Cardiac septum (tissue), 1 donor: ENCODE data around the gene MXI1. TPM values are rescaled to one million over a fixed set of nuclear protein-coding genes. Genes with fewer than 3 reads are reported as not detected.
"Not testable (repeated sequence)": the region's sequence is repeated elsewhere in the genome, so short reads cannot be mapped to it uniquely, and the experiment has no call there.

ENCODE experiments used
- DNase-seq: peaks from one replicate; pipeline ENCODE4 v3.0.0-alpha.2; 2020; ENCODE audit warnings: low spot score
- intact Hi-C: fragments of 100-400 bp; cut with DNase I; formaldehyde crosslinking; loops from one replicate; pipeline ENCODE4 v1.14.0; 2022
- total RNA-seq: library from RNA; stranded (reverse); fragmentation: NEBNext Ultra II Directional; extraction: Animal tissue kit (Norgen Biotek cat#: 25700); gene quantifications from one replicate; pipeline ENCODE4 v1.2.1, GENCODE V29; 2021
- donor health status: DM: no; HTN: no; CAD: no.

MXI1 gene
- total RNA-seq, 1 donor from 2014 or later: 59.2 TPM

- peak; percentile 82 for DNase-seq
- intact Hi-C loops: loop anchor here (2.0 kb wide), 1 partner anchor 30 kb away; the partner anchor contains the start of gene MXI1
Observed at GRCh38 chr10:110176141-110177030, 31.0 kb upstream of the MXI1 start.

DNA sequence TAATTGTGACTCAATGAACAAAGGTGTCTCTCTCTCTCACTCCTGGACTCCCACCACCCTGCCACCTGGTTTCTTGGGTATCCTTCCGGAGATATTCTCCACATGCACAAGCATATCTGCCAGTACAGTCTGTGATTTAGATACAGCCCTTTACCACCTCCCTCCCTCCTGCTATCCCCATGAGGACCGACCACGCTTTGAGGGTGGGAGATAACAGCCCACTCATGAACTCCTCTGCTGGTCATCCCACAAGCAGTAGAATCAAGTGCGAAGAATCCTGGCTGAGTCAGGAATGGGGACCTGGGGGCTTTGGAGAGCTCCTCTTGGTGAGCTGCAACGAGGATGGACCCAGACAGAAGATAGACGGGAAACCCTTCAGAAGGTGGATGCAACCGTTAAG is 28.2 kb upstream of the MXI1 start:
- intact Hi-C loops: no loop called here
- no peak for DNase-seq

GRCh38 chr10:110181451-110181850 is 26.0 kb upstream of the MXI1 start:
- no peak for DNase-seq
- intact Hi-C loops: no loop called here

GRCh38 chr10:110181911-110182310 is 25.5 kb upstream of the MXI1 start:
- DNase-seq: no peak
- intact Hi-C loops: no loop called here

- no peak for DNase-seq
- intact Hi-C loops: no loop called here
Observed at GRCh38 chr10:110184398-110184797, 23.0 kb upstream of the MXI1 start.

GRCh38 chr10:110185646-110186182 is 21.7 kb upstream of the MXI1 start:
- intact Hi-C loops, DNase-seq: not testable (repeated sequence)

DNA sequence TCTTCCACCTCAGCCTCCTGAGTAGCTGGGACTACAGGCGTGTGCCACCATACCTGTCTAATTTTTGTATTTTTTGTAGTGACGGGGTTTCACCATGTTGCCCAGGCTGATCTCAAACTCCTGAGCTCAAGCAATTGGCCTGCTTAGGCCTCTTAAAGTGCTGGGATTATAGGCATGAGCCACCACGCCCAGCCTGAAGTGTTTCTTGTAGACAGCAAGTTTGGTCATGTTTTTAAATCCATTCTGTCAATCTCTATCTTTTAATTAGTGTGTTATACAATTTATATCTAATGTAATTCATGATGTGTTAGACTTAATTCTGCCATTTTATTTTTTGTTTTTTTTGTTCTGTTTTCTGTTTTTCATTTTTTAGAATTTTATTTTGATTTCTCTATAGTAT is 17.2 kb upstream of the MXI1 start:
- intact Hi-C loops: no loop called here
- no peak for DNase-seq

GRCh38 chr10:110192552-110192951 is 14.9 kb upstream of the MXI1 start:
- no peak for DNase-seq
- intact Hi-C loops: no loop called here

DNA sequence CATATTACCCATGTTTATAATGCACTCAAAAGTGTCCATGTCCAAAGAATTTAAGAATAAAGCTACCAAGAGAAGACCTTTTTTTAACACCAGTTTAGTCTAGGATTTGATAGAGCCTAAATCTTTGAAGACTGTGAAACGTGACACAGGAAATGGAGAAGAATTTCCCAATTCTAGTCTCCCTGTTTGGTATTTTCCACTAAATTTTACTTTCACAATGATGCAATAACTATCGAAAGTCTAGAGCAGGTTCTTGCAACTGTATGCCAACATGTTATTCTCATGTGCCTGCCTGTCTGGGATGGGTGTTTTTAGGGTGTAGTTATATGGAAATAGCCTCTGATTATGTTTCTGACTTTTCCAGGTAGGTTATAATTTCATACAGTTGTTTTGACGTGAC is 6.9 kb upstream of the MXI1 start:
- DNase-seq: no peak
- intact Hi-C loops: no loop called here

GRCh38 chr10:110201046-110201445 is 6.4 kb upstream of the MXI1 start:
- intact Hi-C loops, DNase-seq: not testable (repeated sequence)

DNA sequence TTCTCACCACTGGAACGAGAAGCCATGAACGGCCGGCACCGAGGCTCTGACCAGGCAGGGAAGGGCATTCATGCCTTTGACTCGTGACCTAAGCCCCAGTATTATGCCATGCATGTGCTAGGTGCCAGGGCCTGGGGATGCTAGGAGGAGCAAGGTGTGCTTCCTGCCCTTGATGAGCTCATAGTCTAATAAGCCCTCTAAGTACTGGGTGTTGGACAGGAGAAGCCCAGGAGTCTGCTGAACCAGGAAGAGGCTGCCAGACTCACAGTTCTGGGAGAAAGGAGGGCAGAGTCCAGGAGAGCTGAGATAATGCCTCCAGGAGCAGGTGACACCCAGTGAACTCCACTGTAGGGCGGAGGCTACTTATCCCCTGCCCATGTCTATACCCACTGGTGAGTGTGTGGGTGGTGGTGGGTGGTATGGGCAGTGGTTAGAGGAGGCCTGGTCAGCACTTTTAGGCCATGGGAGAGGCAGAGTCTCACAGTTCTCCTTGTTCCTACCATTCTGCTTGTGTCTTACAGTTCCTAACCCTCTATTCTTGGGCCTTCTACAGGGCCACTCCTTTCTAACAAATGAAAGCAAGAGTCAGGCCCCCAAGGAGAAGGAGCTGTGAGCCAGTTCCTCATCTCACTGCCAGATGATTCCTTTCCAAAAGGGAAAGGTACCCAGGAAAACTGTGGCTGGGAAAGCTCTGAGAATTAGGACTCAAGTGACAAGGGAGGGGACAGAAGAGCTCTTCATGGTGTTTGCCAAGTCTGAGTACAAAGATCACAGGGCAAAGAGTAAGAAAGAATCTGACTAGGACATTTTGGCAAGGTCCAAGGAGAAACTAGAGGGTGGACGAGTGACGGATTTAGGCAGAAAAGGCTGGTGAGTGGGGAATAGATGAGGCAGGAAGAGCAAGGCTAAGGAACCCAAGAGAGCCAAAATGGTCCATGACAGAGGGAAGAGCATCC is 3.6 kb upstream of the MXI1 start:
- no peak for DNase-seq
- intact Hi-C loops: no loop called here

DNA sequence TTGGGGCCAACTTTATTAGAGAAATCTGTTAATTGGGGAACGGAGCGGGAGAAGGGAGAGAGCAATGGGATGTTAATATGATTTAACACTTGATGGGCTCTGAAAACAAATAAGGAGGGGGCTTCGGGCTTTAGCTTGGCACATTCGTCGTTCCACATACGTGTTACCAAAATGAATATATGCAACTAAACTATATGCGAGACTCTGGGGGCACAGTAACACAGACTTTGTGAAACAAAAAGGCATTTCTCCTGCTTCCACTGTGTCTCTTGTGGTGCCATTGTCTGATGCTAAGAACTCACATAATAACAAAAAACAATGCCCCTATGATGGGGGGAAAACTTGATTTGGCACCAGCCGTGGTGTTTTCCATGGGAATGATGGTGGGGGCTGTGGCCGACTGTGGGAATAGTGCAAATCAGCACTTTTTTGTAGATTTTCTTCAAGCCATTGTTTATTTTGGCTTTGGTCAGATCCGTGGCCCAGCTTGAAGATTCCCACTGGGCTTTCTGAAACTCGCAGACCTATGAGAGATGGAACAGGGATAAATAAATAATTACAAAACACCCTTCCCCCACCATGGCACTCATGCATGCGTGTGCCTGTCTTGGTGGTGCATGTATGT is 2.2 kb upstream of the MXI1 start:
- intact Hi-C loops: loop anchor here (5.0 kb wide), 2 partner anchors 63 to 308 kb away; no protein-coding TSS in a partner anchor
- DNase-seq: no peak

DNA sequence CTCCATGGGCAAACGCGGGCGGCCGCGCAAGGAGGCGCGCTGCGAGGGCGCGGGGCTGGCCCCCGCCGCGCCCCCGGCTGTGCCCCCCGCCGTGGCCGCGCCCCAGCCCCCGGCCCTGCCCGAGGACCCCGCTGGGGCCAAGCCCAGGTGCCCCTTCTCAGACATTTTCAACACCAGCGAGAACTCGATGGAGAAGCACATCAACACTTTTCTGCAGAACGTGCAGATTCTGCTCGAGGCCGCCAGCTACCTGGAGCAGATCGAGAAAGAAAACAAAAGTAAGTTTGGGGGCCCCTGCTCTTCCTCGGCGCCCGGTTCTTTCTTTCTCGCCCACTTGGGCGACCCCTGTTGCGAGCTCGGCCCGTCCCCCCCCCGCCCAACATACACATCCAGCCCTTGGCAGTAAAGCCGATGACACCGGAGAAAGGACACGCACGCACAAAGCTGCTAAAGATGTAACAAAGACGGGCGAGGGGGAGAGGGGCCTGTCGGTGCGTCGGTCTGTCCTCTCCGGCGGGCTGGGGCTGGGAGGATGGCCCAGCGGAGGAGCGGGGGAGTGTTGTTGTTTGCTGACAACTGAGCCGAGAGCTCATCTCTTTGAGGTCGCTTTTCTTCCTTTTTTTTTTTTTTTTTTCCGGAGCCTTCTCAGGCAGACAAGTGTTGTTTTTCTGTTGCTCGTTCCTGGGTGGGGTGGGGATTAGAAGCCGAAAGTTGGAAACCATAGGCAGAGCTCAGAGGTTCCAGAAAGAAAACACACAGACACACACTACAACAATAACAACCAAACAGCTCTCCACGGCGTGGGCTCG is 604 bp downstream of the MXI1 start:
- intact Hi-C loops: loop anchor here (2.0 to 5.0 kb wide), 4 partner anchors 31 to 311 kb away; no protein-coding TSS in a partner anchor
- DNase-seq: no peak

DNA sequence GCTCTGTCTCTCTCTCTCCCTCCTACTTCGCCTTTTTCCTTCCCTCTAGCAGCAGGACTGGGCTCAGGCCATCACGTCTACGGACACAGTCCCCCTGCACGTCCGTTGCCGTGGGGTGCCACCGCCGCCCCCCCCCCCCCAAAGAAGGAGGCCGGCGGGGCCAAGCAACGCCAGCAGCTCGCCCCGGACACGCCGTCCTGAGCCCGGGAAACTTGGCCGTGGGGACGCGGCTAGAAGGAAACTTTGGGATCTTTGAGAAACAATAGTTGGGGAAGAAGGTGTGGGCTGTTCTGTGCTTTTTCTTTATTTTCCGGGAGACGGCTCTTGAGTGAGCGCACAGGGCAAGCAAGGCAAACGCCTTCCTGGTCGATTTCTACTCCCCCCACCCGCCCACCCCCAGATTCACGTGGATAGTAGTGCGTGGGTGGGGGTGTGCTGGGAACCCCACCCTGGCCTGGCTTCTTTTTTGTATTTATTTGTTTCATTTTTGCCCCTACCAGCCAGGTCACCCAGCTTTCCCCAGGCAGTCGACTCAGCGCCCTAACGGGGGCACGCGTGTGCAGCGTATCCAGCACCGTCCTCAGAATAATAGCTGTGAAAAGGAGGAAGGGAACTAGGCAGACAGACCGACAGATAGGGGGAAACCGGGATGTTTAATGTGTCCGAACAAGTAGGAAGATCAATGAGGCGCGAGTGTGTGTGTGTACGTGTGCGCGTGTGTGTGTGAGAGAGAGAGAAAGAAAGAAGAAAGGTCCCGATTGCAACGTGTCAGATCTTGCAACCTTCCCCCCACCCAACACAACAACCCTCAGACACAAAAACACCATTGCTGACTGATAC is 1.4 kb downstream of the MXI1 start:
- intact Hi-C loops: loop anchor here (2.0 to 5.0 kb wide), 3 partner anchors 67 to 312 kb away; no protein-coding TSS in a partner anchor
- DNase-seq: no peak

DNA sequence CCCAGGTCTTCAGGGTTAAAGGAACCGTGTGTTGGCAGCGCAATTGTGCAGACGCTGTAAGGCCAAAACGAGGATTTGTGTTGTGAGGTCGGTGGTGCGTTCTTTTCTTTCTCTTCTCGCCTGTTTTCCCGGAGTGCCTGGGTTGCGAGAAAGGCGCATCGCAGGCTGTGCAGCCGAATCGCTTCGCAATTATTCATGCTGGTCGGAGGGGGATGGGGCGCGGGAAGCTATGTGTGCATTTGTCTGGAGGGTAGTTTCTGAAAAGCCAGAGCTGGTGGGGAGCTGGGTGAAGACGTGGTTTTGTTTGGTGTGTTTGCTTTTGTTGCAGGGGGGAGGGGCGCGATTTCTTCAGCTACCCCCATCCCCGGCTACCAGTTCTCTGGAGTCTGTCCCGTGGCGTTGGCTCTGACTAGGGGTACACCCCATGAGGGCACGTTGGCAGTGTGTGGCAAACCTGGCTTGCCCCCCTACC is 2.1 kb downstream of the MXI1 start:
- intact Hi-C loops: loop anchor here (2.0 to 5.0 kb wide), 3 partner anchors 67 to 312 kb away; no protein-coding TSS in a partner anchor
- no peak for DNase-seq

GRCh38 chr10:110209926-110210673 is 2.7 kb downstream of the MXI1 start:
- intact Hi-C loops: loop anchor here (1.0 to 5.0 kb wide), 5 partner anchors 16 to 313 kb away; no protein-coding TSS in a partner anchor
- DNase-seq: no peak
